K562 (cell line): ENCODE results near the gene GRWD1. TPM values are rescaled to one million over a fixed set of nuclear protein-coding genes. Genes with fewer than 3 reads are reported as not detected.
A peak's percentile ranks its signal among the peaks of the same experiment; 100 is the strongest.

ENCODE experiments used
- ARID3A ChIP-seq: IDR thresholded peaks from 2 replicates; pipeline ENCODE4 v1.6.1; 2012; ENCODE audit warnings: low read depth, low read length, improper control_type of control experiment, borderline replicate concordance
- ATF7 ChIP-seq: fragments of 450-650 bp; IDR thresholded peaks from 2 replicates; pipeline ENCODE4 v1.7.1; 2014; ENCODE audit warnings: mild to moderate bottlenecking, moderate library complexity
- BMI1 ChIP-seq: fragments of 150-350 bp; IDR thresholded peaks from 2 replicates; pipeline ENCODE4 v1.6.1; 2014; ENCODE audit warnings: low read length
- BRD4 ChIP-seq: fragments of 200-600 bp; sonication (generic); IDR thresholded peaks from 2 replicates; pipeline ENCODE4 v1.6.1; 2017; ENCODE audit warnings: inconsistent platforms
- BRF2 ChIP-seq: IDR thresholded peaks from 3 replicates; pipeline ENCODE4 v1.6.1; 2011; ENCODE audit warnings: borderline replicate concordance, mild to moderate bottlenecking; ENCODE audit not compliant: insufficient read length, insufficient read depth
- CTCF ChIP-seq, 3 experiments: IDR thresholded peaks in 2 of 3; conservative IDR thresholded peaks in 1 of 3; 2 replicates each; pipeline ENCODE4 v1.5.1; 2011 to 2012; ENCODE audit warnings: low read length in 3 of 3, mild to moderate bottlenecking in 3 of 3, control low read depth in 2 of 3, improper control_type of control experiment in 1 of 3, inconsistent platforms in 1 of 3, low read depth in 1 of 3, mixed read lengths in 1 of 3, moderate library complexity in 1 of 3; ENCODE audit not compliant: insufficient read depth in 2 of 3
- ELK1 ChIP-seq: sonication (generic); formaldehyde crosslinking; IDR thresholded peaks from 2 replicates; pipeline ENCODE4 v1.8.1; 2022; ENCODE audit warnings: missing genetic modification reagents
- HES1 ChIP-seq: fragments of 450-650 bp; IDR thresholded peaks from 2 replicates; pipeline ENCODE4 v1.6.1; 2016; ENCODE audit warnings: low read depth, mild to moderate bottlenecking, moderate library complexity
- KHSRP ChIP-seq: fragments of 450-650 bp; IDR thresholded peaks from 2 replicates; pipeline ENCODE4 v1.6.1; 2017
- NR2C2 ChIP-seq, 2 experiments: fragments of 200-800 bp in 1 of 2; sonication (Bioruptor generic) in 1 of 2; sonication (generic) in 1 of 2; formaldehyde crosslinking in 1 of 2; IDR thresholded peaks; 2 replicates each; pipeline versions ENCODE4 v1.6.1 to v1.8.0; 2016 to 2022; ENCODE audit warnings: mild to moderate bottlenecking in 1 of 2, missing compliant biosample characterization in 1 of 2, missing genetic modification characterization in 1 of 2, missing genetic modification reagents in 1 of 2
- POLR3A ChIP-seq: IDR thresholded peaks from 2 replicates; pipeline ENCODE4 v1.6.1; 2011; ENCODE audit warnings: borderline replicate concordance, mild to moderate bottlenecking, moderate library complexity; ENCODE audit not compliant: insufficient read length, insufficient read depth; ENCODE audit errors: extremely low read depth
- PPARD ChIP-seq: fragments of 250-450 bp; sonication (Bioruptor Pico); IDR thresholded peaks from 2 replicates; pipeline ENCODE4 v1.8.0; 2022; ENCODE audit warnings: inconsistent platforms, mild to moderate bottlenecking, moderate library complexity
- RAD21 ChIP-seq, 2 experiments: fragments of 250-450 bp in 1 of 2; fragments of 450-650 bp in 1 of 2; sonication (Bioruptor Pico) in 1 of 2; formaldehyde crosslinking in 1 of 2; IDR thresholded peaks in 1 of 2; conservative IDR thresholded peaks in 1 of 2; 2 replicates each; pipeline versions ENCODE4 v1.4.0 to v1.8.0; 2020 to 2022; ENCODE audit warnings: mild to moderate bottlenecking in 2 of 2, moderate library complexity in 1 of 2
- SETDB1 ChIP-seq: IDR thresholded peaks from one replicate; pipeline ENCODE4 v1.6.1; 2012; ENCODE audit warnings: low read length, control low read depth, inconsistent platforms
- SP1 ChIP-seq: sonication (generic); formaldehyde crosslinking; IDR thresholded peaks from 2 replicates; pipeline ENCODE4 v1.8.1; 2022; ENCODE audit warnings: mild to moderate bottlenecking, missing genetic modification reagents
- USF2 ChIP-seq: sonication (generic); formaldehyde crosslinking; IDR thresholded peaks from 2 replicates; pipeline ENCODE4 v1.5.0; 2020; ENCODE audit warnings: missing genetic modification reagents
- ZEB2 ChIP-seq: fragments of 450-650 bp; IDR thresholded peaks from 2 replicates; pipeline ENCODE4 v1.6.1; 2016
- ZNF133 ChIP-seq: fragments of 250-450 bp; sonication (Bioruptor Pico); IDR thresholded peaks from 2 replicates; pipeline ENCODE4 v1.4.0; 2020; ENCODE audit warnings: mild to moderate bottlenecking
- ZNF239 ChIP-seq: fragments of 250-450 bp; sonication (Bioruptor Pico); IDR thresholded peaks from 2 replicates; pipeline ENCODE4 v1.4.0; 2020; ENCODE audit warnings: mild to moderate bottlenecking
- polyA plus RNA-seq, 8 experiments: library from polyadenylated mRNA; depleted of rRNA in 4 of 8; stranded (reverse) in 5 of 8; unstranded in 3 of 8; fragments of >200 nt; fragmentation: Nextera tagmentation in 2 of 8; fragmentation: Illumina TruSeq in 1 of 8; extraction: Ambion mirVana in 2 of 8; extraction: Trizol in 1 of 8; gene quantifications; 2 replicates each; pipeline versions ENCODE4 v1.2.1 to v1.2.3, GENCODE V29; 2011 to 2014; ENCODE audit warnings: inconsistent platforms in 1 of 8, missing spikeins in 1 of 8
- total RNA-seq, 7 experiments: library from RNA; depleted of rRNA in 6 of 7; stranded (reverse); fragments of >200 nt in 6 of 7; fragmentation: Illumina TruSeq in 2 of 7; extraction: Trizol in 2 of 7; gene quantifications; 2 replicates each; pipeline versions ENCODE4 v1.2.1 to v1.2.3, GENCODE V29; 2011 to 2021; ENCODE audit warnings: low replicate concordance in 1 of 7

Gene GRWD1
- total and polyA plus RNA-seq, 9 of the 15 experiments (the other 6 are each of a cell fraction or from before 2014, with no cell fraction given), result 1.5 to 87.2 (median 24.5) TPM

GRCh38 chr19:48506138-48506733, 60.5 kb downstream of the GRWD1 start (continued):
- no peak for TF ChIP-seq HES1
- TF ChIP-seq RAD21 (CRISPR knock-in tag; conservative IDR thresholded peaks at IDR 0.05 in 1 of 2, IDR thresholded peaks at IDR 0.05 in 1 of 2), result peak; percentile 93 to 95
- TF ChIP-seq ZNF239, result peak; percentile 96
- no peak for TF ChIP-seq ZNF133 (CRISPR knock-in tag)
- TF ChIP-seq SETDB1, result no peak
- no peak for TF ChIP-seq ELK1 (CRISPR knock-in tag)
- no peak for TF ChIP-seq BMI1
- peak; percentile 51; the same call in 1 of the 2 replicates for TF ChIP-seq ATF7
- TF ChIP-seq CTCF (IDR thresholded peaks at IDR 0.05 in 2 of 3, conservative IDR thresholded peaks at IDR 0.05 in 1 of 3; ENCODE audit: insufficient read depth in 2 of 3, low read depth in 1 of 3, low read length in 3 of 3), result peak; percentile 68 to 89 (median 77)
- no peak for TF ChIP-seq BRF2
- TF ChIP-seq NR2C2 (CRISPR knock-in tag; IDR thresholded peaks at IDR 0.05), result no peak
- TF ChIP-seq NR2C2 (tag; IDR thresholded peaks at IDR 0.05), result no peak
- TF ChIP-seq KHSRP, result no peak
- TF ChIP-seq USF2, result no peak
- TF ChIP-seq PPARD (CRISPR knock-in tag), result no peak
- 0 out of 2 replicates have a peak, but pooled peaks have one; percentile 21 for TF ChIP-seq ARID3A
- peak; percentile 30; the same call in 1 of the 2 replicates for TF ChIP-seq ZEB2
- no peak; the same call in 1 of the 2 replicates for TF ChIP-seq SP1 (CRISPR knock-in tag)
- TF ChIP-seq BRD4, result no peak
- no peak for TF ChIP-seq POLR3A
